ENCODE data around the gene ZFYVE28.

ZFYVE28 gene

DNA sequence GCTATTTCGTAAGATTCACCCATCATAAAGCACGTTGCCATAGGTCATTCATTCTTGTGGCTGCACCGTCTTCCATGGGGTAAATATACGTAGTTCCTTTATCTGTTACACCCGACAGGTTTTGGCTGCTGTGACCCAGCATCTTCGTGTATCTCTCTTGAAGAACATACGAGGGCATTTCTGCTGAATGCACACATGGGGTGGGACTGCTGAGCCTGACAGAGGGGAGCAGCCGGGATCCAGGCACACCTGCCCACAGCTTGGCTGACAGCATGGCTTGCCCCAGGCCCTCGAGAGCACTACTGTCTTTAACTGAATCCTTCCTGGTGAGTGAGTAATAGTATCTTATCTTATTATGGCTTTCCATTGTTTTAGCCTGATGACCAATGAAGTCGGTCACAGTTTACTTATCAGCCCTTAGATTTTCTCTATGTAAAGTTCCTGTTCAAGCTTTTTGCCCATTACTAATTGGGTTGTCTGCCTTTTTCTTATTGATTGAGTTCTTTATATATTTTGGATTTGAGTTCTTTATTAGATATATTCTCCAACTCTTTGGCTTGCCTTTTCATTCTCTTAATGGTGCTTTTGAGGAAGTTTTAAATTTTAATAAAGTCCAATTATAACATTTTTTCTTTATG lies 111.6 kb downstream of the ZFYVE28 start:
- Histone ChIP-seq H3K4me2 (ENCODE audit: low read length) (no peak overlapping the region), H3K27ac (ENCODE audit: low read depth, low read length) (no peak overlapping the region), H3K4me3 (ENCODE audit: low read length) (no peak overlapping the region), H3K79me2 (ENCODE audit: control insufficient read depth, low read length) (no peaks in the 10 kb centered on the region), H3F3A (ENCODE audit: control insufficient read depth, insufficient read depth) (no peaks in the 10 kb centered on the region), H3K9me3 (ENCODE audit: control insufficient read depth, insufficient read depth, low read length) (no peaks in the 10 kb centered on the region), H3K27me3 (ENCODE audit: control insufficient read depth, low read length) (no peaks in the 10 kb centered on the region; the same call in 1 of the 2 replicates), H3K9me2 (replicated peaks; ENCODE audit: control insufficient read depth, low read length) (no peaks in the 10 kb centered on the region), H3K4me1 (ENCODE audit: control insufficient read depth, low read length) (no peaks in the 10 kb centered on the region), H3K36me3 (ENCODE audit: control insufficient read depth, low read length) (no peaks in the 10 kb centered on the region), H4K20me1 (ENCODE audit: control insufficient read depth, insufficient read depth, low read depth, low read length) (no peaks in the 10 kb centered on the region)
- no peak for TF ChIP-seq EZH2phosphoT487 (IDR thresholded peaks at IDR 0.05; ENCODE audit: borderline replicate concordance, low read length)
- TF ChIP-seq, protein P1, sequence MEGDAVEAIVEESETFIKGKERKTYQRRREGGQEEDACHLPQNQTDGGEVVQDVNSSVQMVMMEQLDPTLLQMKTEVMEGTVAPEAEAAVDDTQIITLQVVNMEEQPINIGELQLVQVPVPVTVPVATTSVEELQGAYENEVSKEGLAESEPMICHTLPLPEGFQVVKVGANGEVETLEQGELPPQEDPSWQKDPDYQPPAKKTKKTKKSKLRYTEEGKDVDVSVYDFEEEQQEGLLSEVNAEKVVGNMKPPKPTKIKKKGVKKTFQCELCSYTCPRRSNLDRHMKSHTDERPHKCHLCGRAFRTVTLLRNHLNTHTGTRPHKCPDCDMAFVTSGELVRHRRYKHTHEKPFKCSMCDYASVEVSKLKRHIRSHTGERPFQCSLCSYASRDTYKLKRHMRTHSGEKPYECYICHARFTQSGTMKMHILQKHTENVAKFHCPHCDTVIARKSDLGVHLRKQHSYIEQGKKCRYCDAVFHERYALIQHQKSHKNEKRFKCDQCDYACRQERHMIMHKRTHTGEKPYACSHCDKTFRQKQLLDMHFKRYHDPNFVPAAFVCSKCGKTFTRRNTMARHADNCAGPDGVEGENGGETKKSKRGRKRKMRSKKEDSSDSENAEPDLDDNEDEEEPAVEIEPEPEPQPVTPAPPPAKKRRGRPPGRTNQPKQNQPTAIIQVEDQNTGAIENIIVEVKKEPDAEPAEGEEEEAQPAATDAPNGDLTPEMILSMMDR (IDR thresholded peaks at IDR 0.05; ENCODE audit: low read depth, low read length, poor library complexity, severe bottlenecking): no peak

DNA sequence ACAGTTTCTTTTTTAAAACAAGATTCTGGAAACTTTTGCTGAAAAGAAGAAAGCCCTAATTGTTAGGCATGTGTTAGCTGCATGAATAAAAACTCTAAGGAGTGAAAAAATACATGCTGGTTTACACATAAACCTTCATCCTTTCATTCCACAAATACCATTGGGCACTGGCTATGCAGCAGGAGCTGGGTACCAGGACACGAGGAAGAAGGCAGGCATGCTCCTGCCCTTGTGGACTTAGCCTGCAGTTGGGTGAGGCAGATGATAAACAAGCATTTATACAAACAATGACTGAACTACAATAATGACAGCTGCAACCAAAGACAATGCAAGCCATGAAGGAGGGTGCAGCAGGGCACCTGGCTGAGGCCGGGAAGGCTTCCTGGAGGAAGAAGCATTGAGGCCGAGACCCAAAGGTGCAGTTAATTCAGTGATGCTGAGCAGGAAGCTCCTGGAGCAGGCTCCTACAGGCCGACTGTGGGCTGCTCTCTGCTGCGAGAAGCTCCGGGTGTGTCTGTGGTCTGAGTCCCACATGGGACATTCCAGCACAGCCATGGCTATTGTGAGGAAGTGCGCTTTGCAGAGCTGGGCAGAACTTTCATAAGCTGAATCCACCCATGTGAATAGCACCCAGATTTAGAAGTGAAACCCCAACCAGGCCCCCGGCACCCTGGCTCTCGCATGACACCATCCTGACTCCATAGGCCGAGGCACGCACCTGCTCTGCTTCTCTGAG lies 112.5 kb downstream of the ZFYVE28 start:
- no peak for TF ChIP-seq EZH2phosphoT487 (IDR thresholded peaks at IDR 0.05; ENCODE audit: borderline replicate concordance, low read length)
- TF ChIP-seq, protein P1 (IDR thresholded peaks at IDR 0.05; ENCODE audit: low read depth, low read length, poor library complexity, severe bottlenecking): no peak
- H4K20me1 ChIP-seq (ENCODE audit: control insufficient read depth, insufficient read depth, low read depth, low read length): no peaks in the 10 kb centered on the region
- no peak overlapping the region for H3K4me2 ChIP-seq (ENCODE audit: low read length)
- H3K79me2 ChIP-seq (ENCODE audit: control insufficient read depth, low read length): no peaks in the 10 kb centered on the region
- no peak overlapping the region for H3K4me3 ChIP-seq (ENCODE audit: low read length)
- H3K9me2 ChIP-seq (replicated peaks; ENCODE audit: control insufficient read depth, low read length): no peaks in the 10 kb centered on the region
- no peaks in the 10 kb centered on the region for H3F3A ChIP-seq (ENCODE audit: control insufficient read depth, insufficient read depth)
- no peak overlapping the region for H3K27ac ChIP-seq (ENCODE audit: low read depth, low read length)
- no peaks in the 10 kb centered on the region for H3K9me3 ChIP-seq (ENCODE audit: control insufficient read depth, insufficient read depth, low read length)
- H3K36me3 ChIP-seq (ENCODE audit: control insufficient read depth, low read length): no peaks in the 10 kb centered on the region
- no peaks in the 10 kb centered on the region for H3K4me1 ChIP-seq (ENCODE audit: control insufficient read depth, low read length)
- H3K27me3 ChIP-seq (ENCODE audit: control insufficient read depth, low read length): no peaks in the 10 kb centered on the region; the same call in 1 of the 2 replicates

DNA sequence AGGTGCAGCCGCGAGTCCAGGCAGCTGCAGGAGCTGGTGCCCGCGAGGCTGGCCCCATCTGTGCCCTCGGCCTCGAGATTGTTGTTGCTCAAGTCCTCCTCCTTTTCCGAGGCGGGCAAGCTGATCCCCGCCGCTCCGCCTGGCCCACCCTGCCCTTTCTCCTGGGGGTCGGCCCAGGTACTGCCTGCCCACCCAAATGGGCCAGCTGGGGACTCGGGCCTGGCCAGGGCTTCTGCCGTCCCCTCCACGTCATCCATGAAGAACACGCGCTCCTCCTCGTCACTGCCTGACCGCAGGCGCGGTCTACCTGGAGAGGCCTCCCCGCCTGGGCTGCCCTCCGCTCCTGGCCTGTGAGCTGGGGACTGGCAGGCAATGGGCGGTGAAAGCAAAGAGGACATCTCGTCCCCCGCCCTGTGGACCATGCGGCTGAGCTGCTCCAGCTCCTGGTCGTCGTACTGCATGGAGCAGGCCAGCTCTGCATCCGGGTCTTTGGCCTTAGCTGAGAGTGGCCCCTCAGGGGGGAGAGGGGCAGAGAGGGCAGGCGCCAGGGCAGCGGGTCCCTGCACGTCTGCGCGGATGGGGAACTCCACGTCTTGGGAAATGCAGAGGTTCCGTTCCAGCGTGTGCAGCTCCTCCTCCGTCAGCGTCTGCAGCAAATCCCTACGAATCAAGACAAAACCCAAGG lies 113.4 kb downstream of the ZFYVE28 start:
- Histone ChIP-seq H3K36me3 (ENCODE audit: control insufficient read depth, low read length) (no peaks in the 10 kb centered on the region), H3F3A (ENCODE audit: control insufficient read depth, insufficient read depth) (no peaks in the 10 kb centered on the region), H4K20me1 (ENCODE audit: control insufficient read depth, insufficient read depth, low read depth, low read length) (no peaks in the 10 kb centered on the region), H3K4me2 (ENCODE audit: low read length) (no peak overlapping the region), H3K79me2 (ENCODE audit: control insufficient read depth, low read length) (no peaks in the 10 kb centered on the region), H3K27me3 (ENCODE audit: control insufficient read depth, low read length) (no peaks in the 10 kb centered on the region; the same call in 1 of the 2 replicates), H3K9me2 (replicated peaks; ENCODE audit: control insufficient read depth, low read length) (no peaks in the 10 kb centered on the region), H3K9me3 (ENCODE audit: control insufficient read depth, insufficient read depth, low read length) (no peaks in the 10 kb centered on the region), H3K4me1 (ENCODE audit: control insufficient read depth, low read length) (no peaks in the 10 kb centered on the region), H3K4me3 (ENCODE audit: low read length) (no peak overlapping the region), H3K27ac (ENCODE audit: low read depth, low read length) (no peak overlapping the region)
- TF ChIP-seq EZH2phosphoT487 (IDR thresholded peaks at IDR 0.05; ENCODE audit: borderline replicate concordance, low read length): no peak
- TF ChIP-seq, protein P1 (IDR thresholded peaks at IDR 0.05; ENCODE audit: low read depth, low read length, poor library complexity, severe bottlenecking): no peak
